Hepatocyte (in vitro differentiated cells): ENCODE results near the gene VWCE.

Experiments
- CTCF ChIP-seq: fragments of 200-600 bp; sonication (generic); IDR thresholded peaks from 2 replicates; pipeline ENCODE4 v1.5.1; 2016; ENCODE audit warnings: antibody characterized with exemption, mild to moderate bottlenecking; ENCODE audit not compliant: poor library complexity
- EZH2 ChIP-seq: fragments of 200-600 bp; sonication (generic); IDR thresholded peaks from 2 replicates; pipeline ENCODE4 v1.6.1; 2016; ENCODE audit warnings: antibody characterized with exemption, mild to moderate bottlenecking, borderline replicate concordance
- EZH2phosphoT487 ChIP-seq: fragments of 200-600 bp; sonication (generic); IDR thresholded peaks from one replicate; pipeline ENCODE4 v1.6.1; 2018; ENCODE audit warnings: antibody characterized with exemption, mild to moderate bottlenecking, low read depth, moderate library complexity; ENCODE audit not compliant: unreplicated experiment, severe bottlenecking

GRCh38 chr11:61264795-61265194 lies 30.3 kb downstream of the VWCE start:
- TF ChIP-seq CTCF (no peak), EZH2phosphoT487 (no peak), EZH2 (no peak)
